Activated T-cell treated with anti-CD3 and anti-CD28 coated beads for 4 hours (primary cell): ENCODE results near the gene KRT76.

Experiments
- DNase-seq: peaks from one replicate; pipeline ENCODE4 v3.0.0-alpha.2; 2020

Gene KRT76

GRCh38 chr12:52776913-52777395, at the start of gene KRT76:
KRT76 (minus strand) TSS chr12:52777345; CDS start chr12:52777291, 54 bp downstream.
- no peak for DNase-seq

GRCh38 chr12:52825961-52826360, 48.8 kb upstream of the KRT76 start:
- no peak for DNase-seq

GRCh38 chr12:52824741-52825410, 47.7 kb upstream of the KRT76 start:
- DNase-seq, result no peak

- DNase-seq, result no peak
Measured at GRCh38 chr12:52823761-52824450, 46.8 kb upstream of the KRT76 start.

- DNase-seq, result no peak
Measured at GRCh38 chr12:52822771-52823510, 45.8 kb upstream of the KRT76 start.

- no peak for DNase-seq
Measured at GRCh38 chr12:52821826-52822660, 44.9 kb upstream of the KRT76 start.

- no peak for DNase-seq
Measured at GRCh38 chr12:52821071-52821730, 44.1 kb upstream of the KRT76 start.

- no peak for DNase-seq
Measured at GRCh38 chr12:52820521-52820920, 43.4 kb upstream of the KRT76 start.

- DNase-seq, result no peak
Measured at GRCh38 chr12:52819731-52820510, 42.8 kb upstream of the KRT76 start.

- no peak for DNase-seq
Measured at GRCh38 chr12:52818887-52819420, 41.8 kb upstream of the KRT76 start.

- DNase-seq, result no peak
Measured at GRCh38 chr12:52818388-52818787, 41.2 kb upstream of the KRT76 start.

- DNase-seq, result no peak
Measured at GRCh38 chr12:52817699-52818238, 40.6 kb upstream of the KRT76 start.

GRCh38 chr12:52817003-52817698, 40.0 kb upstream of the KRT76 start:
- no peak for DNase-seq

- no peak for DNase-seq
Measured at GRCh38 chr12:52815676-52816588, 38.8 kb upstream of the KRT76 start.

GRCh38 chr12:52815161-52815560, 38.0 kb upstream of the KRT76 start:
- DNase-seq, result no peak

GRCh38 chr12:52814710-52815155, 37.6 kb upstream of the KRT76 start:
- DNase-seq, result no peak

- DNase-seq, result no peak
Measured at GRCh38 chr12:52813885-52814709, 37.0 kb upstream of the KRT76 start, which contains the start of gene KRT4. KRT4 (minus strand) TSS chr12:52814116; CDS start chr12:52814058, 58 bp downstream.
